Neural cell (in vitro differentiated cells): ENCODE data around the gene NDST4. TPM values are rescaled to one million over a fixed set of nuclear protein-coding genes. Genes with fewer than 3 reads are reported as not detected.

Experiments used
- H2AFZ ChIP-seq: fragments of 200-600, 300-800 bp; sonication (generic), shearing (Covaris generic); 2 replicates; pipeline ENCODE4 v1.6.0; 2014; ENCODE audit warnings: low read depth, mild to moderate bottlenecking, antibody characterized with exemption, low read length, moderate library complexity
- H3F3A ChIP-seq: fragments of 200-600 bp; shearing (Covaris generic); 2 replicates; pipeline ENCODE4 v1.6.1; 2016; ENCODE audit warnings: mild to moderate bottlenecking, moderate library complexity, mixed read lengths, antibody characterized with exemption, low read length; ENCODE audit not compliant: insufficient read depth, poor library complexity, severe bottlenecking
- H3K27ac ChIP-seq: fragments of 200-600, 300-800 bp; sonication (generic), shearing (Covaris generic); 2 replicates; pipeline ENCODE4 v1.5.1; 2014; ENCODE audit warnings: mild to moderate bottlenecking, low read length, moderate library complexity
- H3K27me3 ChIP-seq: fragments of 300-800, 200-600 bp; sonication (generic), shearing (Covaris generic); 2 replicates; pipeline ENCODE4 v1.6.0; 2014; ENCODE audit warnings: mild to moderate bottlenecking, low read depth, low read length, moderate library complexity; ENCODE audit not compliant: insufficient read depth
- H3K36me3 ChIP-seq: fragments of 300-800, 200-600 bp; sonication (generic), shearing (Covaris generic); 2 replicates; pipeline ENCODE4 v1.5.1; 2014; ENCODE audit warnings: mild to moderate bottlenecking, antibody characterized with exemption, low read length, moderate library complexity; ENCODE audit not compliant: insufficient read depth
- H3K4me2 ChIP-seq: fragments of 300-800, 200-600 bp; sonication (generic), shearing (Covaris generic); 2 replicates; pipeline ENCODE4 v1.6.0; 2014; ENCODE audit warnings: mild to moderate bottlenecking, low read length
- H3K4me3 ChIP-seq: fragments of 300-800, 200-600 bp; sonication (generic), shearing (Covaris generic); 2 replicates; pipeline ENCODE4 v1.5.1; 2014; ENCODE audit warnings: mild to moderate bottlenecking, low read length, moderate library complexity
- H3K79me2 ChIP-seq: fragments of 200-600 bp; shearing (Covaris generic); replicated peaks from 2 replicates; pipeline ENCODE4 v1.6.0; 2014; ENCODE audit warnings: mild to moderate bottlenecking, low read length, moderate library complexity; ENCODE audit not compliant: insufficient read depth
- H3K9ac ChIP-seq: fragments of 300-800, 200-600 bp; sonication (generic), shearing (Covaris generic); 2 replicates; pipeline ENCODE4 v1.6.1; 2016; ENCODE audit warnings: mild to moderate bottlenecking, low read length, mixed read lengths
- H3K9me2 ChIP-seq: fragments of 200-600 bp; shearing (Covaris generic); 2 replicates; pipeline ENCODE4 v1.6.1; 2016; ENCODE audit warnings: mild to moderate bottlenecking, low read length, mixed read lengths; ENCODE audit not compliant: insufficient read depth
- H3K9me3 ChIP-seq: fragments of 200-600, 300-800 bp; sonication (generic), shearing (Covaris generic); 2 replicates; pipeline ENCODE4 v1.6.1; 2016; ENCODE audit warnings: mild to moderate bottlenecking, mixed run types, low read length, moderate library complexity, mixed read lengths
- H4K20me1 ChIP-seq: fragments of 200-600 bp; shearing (Covaris generic); 2 replicates; pipeline ENCODE4 v1.6.1; 2016; ENCODE audit warnings: mild to moderate bottlenecking, mixed run types; ENCODE audit not compliant: insufficient read depth
- EP300 ChIP-seq: fragments of 450-650 bp; conservative IDR thresholded peaks from 2 replicates; pipeline ENCODE4 v1.6.1; 2014; ENCODE audit warnings: antibody characterized with exemption, mild to moderate bottlenecking, moderate library complexity; ENCODE audit not compliant: poor library complexity, severe bottlenecking
- EZH2 ChIP-seq: fragments of 200-600, 300-800 bp; shearing (Covaris generic), sonication (generic); IDR thresholded peaks from 2 replicates; pipeline ENCODE4 v1.6.1; 2014; ENCODE audit warnings: antibody characterized with exemption, low read length, borderline replicate concordance, mild to moderate bottlenecking; ENCODE audit not compliant: insufficient read depth, poor library complexity, severe bottlenecking
- MXI1 ChIP-seq: fragments of 450-650 bp; conservative IDR thresholded peaks from 2 replicates; pipeline ENCODE4 v1.6.1; 2014; ENCODE audit warnings: antibody characterized with exemption, mild to moderate bottlenecking; ENCODE audit not compliant: poor library complexity, severe bottlenecking
- POLR2AphosphoS5 ChIP-seq: IDR thresholded peaks from 2 replicates; pipeline ENCODE4 v1.6.1; 2012
- RAD21 ChIP-seq: fragments of 450-650 bp; conservative IDR thresholded peaks from 2 replicates; pipeline ENCODE4 v1.6.1; 2014; ENCODE audit warnings: antibody characterized with exemption, mild to moderate bottlenecking, moderate library complexity
- SMC3 ChIP-seq: fragments of 450-650 bp; conservative IDR thresholded peaks from 2 replicates; pipeline ENCODE4 v1.6.1; 2014; ENCODE audit warnings: antibody characterized with exemption, mild to moderate bottlenecking, moderate library complexity; ENCODE audit not compliant: poor library complexity
- TAF1 ChIP-seq: IDR thresholded peaks from 2 replicates; pipeline ENCODE4 v1.6.1; 2012; ENCODE audit warnings: low read depth
- polyA plus RNA-seq: library from polyadenylated mRNA; depleted of rRNA; stranded (reverse); fragments of >200 nt; gene quantifications from 2 replicates; pipeline ENCODE4 v1.2.3, GENCODE V29; 2014
- TF ChIP-seq, protein P1 (sequence below): IDR thresholded peaks from 2 replicates; pipeline ENCODE4 v1.6.1; 2012; ENCODE audit warnings: borderline replicate concordance
- TF ChIP-seq, protein P2 (sequence below): fragments of 450-650 bp; IDR thresholded peaks from 2 replicates; pipeline ENCODE4 v1.5.1; 2014; ENCODE audit warnings: antibody characterized with exemption, mild to moderate bottlenecking, moderate library complexity; ENCODE audit not compliant: poor library complexity, severe bottlenecking

NDST4 gene
- polyA plus RNA-seq, 1 donor from 2014 or later = 1.3 TPM

DNA sequence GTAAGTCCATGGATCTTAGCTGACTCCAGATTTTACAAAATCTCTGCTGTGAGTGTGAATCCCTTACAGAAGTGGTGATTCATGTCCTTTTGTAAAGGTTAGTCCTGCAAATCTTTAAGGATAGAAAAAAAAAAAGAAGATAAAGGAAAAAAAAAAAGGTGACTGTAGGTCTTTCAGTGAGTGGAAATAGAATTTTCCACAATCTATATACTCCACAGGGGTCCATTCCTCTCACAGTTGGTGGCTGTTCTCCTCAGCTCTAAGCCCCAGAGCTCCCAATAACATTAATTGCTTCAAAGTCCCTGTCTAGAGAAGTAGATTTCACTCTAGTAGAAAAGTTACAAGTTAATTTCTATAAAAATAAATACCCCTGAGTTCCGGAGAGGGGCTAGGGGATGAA is 189.1 kb downstream of the NDST4 start:
- Histone ChIP-seq H3K36me3 (no peaks in the 10 kb centered on the region), H3K27ac (no peak overlapping the region), H3K9ac (no peak overlapping the region), H4K20me1 (no peaks in the 10 kb centered on the region), H3K9me3 (no peaks in the 10 kb centered on the region), H3K27me3 (no peaks in the 10 kb centered on the region), H3F3A (no peaks in the 10 kb centered on the region), H2AFZ (no peak overlapping the region), H3K4me3 (no peak overlapping the region), H3K9me2 (no peaks in the 10 kb centered on the region), H3K4me2 (no peak overlapping the region), H3K79me2 (no peaks in the 10 kb centered on the region)
- TF ChIP-seq, protein P1, sequence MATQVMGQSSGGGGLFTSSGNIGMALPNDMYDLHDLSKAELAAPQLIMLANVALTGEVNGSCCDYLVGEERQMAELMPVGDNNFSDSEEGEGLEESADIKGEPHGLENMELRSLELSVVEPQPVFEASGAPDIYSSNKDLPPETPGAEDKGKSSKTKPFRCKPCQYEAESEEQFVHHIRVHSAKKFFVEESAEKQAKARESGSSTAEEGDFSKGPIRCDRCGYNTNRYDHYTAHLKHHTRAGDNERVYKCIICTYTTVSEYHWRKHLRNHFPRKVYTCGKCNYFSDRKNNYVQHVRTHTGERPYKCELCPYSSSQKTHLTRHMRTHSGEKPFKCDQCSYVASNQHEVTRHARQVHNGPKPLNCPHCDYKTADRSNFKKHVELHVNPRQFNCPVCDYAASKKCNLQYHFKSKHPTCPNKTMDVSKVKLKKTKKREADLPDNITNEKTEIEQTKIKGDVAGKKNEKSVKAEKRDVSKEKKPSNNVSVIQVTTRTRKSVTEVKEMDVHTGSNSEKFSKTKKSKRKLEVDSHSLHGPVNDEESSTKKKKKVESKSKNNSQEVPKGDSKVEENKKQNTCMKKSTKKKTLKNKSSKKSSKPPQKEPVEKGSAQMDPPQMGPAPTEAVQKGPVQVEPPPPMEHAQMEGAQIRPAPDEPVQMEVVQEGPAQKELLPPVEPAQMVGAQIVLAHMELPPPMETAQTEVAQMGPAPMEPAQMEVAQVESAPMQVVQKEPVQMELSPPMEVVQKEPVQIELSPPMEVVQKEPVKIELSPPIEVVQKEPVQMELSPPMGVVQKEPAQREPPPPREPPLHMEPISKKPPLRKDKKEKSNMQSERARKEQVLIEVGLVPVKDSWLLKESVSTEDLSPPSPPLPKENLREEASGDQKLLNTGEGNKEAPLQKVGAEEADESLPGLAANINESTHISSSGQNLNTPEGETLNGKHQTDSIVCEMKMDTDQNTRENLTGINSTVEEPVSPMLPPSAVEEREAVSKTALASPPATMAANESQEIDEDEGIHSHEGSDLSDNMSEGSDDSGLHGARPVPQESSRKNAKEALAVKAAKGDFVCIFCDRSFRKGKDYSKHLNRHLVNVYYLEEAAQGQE = peak; percentile 22
- TF ChIP-seq MXI1 = no peak

DNA sequence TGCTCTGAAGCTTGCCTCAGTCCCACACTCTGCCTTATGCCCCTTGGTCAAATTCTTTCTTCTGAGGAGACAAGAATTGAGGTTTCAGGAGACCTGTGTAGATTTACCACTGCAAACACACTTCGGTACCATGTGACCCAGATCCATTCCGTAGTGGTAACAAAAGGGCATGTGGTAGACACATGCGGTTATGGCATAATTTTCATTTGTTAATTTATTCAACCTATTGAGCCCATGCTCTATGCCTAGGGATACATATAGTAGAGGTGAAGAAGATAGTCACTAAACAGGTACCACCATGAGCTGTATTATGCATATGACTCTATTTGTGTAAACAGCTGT is 190.9 kb downstream of the NDST4 start:
- H3K27me3 ChIP-seq = no peaks in the 10 kb centered on the region
- H4K20me1 ChIP-seq = no peaks in the 10 kb centered on the region
- H3K4me2 ChIP-seq = no peak overlapping the region
- H3K36me3 ChIP-seq = no peaks in the 10 kb centered on the region
- H3K79me2 ChIP-seq = no peaks in the 10 kb centered on the region
- H2AFZ ChIP-seq = no peak overlapping the region
- H3F3A ChIP-seq = no peaks in the 10 kb centered on the region
- H3K9ac ChIP-seq = no peak overlapping the region
- no peaks in the 10 kb centered on the region for H3K9me3 ChIP-seq
- no peaks in the 10 kb centered on the region for H3K9me2 ChIP-seq
- H3K4me3 ChIP-seq = no peak overlapping the region
- TF ChIP-seq RAD21 = no peak
- no peak for TF ChIP-seq SMC3
- no peak for TF ChIP-seq EZH2
- TF ChIP-seq MXI1 = no peak
- TF ChIP-seq EP300 = no peak
- TF ChIP-seq, protein P1 = no peak
- TF ChIP-seq, protein P2, sequence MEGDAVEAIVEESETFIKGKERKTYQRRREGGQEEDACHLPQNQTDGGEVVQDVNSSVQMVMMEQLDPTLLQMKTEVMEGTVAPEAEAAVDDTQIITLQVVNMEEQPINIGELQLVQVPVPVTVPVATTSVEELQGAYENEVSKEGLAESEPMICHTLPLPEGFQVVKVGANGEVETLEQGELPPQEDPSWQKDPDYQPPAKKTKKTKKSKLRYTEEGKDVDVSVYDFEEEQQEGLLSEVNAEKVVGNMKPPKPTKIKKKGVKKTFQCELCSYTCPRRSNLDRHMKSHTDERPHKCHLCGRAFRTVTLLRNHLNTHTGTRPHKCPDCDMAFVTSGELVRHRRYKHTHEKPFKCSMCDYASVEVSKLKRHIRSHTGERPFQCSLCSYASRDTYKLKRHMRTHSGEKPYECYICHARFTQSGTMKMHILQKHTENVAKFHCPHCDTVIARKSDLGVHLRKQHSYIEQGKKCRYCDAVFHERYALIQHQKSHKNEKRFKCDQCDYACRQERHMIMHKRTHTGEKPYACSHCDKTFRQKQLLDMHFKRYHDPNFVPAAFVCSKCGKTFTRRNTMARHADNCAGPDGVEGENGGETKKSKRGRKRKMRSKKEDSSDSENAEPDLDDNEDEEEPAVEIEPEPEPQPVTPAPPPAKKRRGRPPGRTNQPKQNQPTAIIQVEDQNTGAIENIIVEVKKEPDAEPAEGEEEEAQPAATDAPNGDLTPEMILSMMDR = no peak
- no peak for TF ChIP-seq POLR2AphosphoS5
- TF ChIP-seq TAF1 = no peak
- H3K27ac ChIP-seq = no peak overlapping the region
